Measurements from ENCODE around the gene ULK1.
"Not testable (repeated sequence)": the region's sequence is repeated elsewhere in the genome, so short reads cannot be mapped to it uniquely, and the experiment has no call there.

Gene ULK1

GRCh38 chr12:131946757-131947156 lies 52.3 kb downstream of the ULK1 start:
- DNase-seq, result no peak

GRCh38 chr12:131947482-131948027 lies 53.1 kb downstream of the ULK1 start:
- DNase-seq, result no peak

- DNase-seq, result no peak
Observed at GRCh38 chr12:131948166-131948712, 53.8 kb downstream of the ULK1 start.

- DNase-seq, result not testable (repeated sequence)
Observed at GRCh38 chr12:131948713-131949430, 54.5 kb downstream of the ULK1 start.

GRCh38 chr12:131949431-131950181 lies 55.2 kb downstream of the ULK1 start, which contains the start of gene EP400:
Gene EP400, plus strand, starts transcription at chr12:131949942. Its CDS starts 10,678 bp downstream, at chr12:131960620.
- peak; percentile 46 for DNase-seq

GRCh38 chr12:131950182-131950913 lies 55.9 kb downstream of the ULK1 start:
- no peak for DNase-seq

GRCh38 chr12:131953810-131954209 lies 59.4 kb downstream of the ULK1 start:
- not testable (repeated sequence) for DNase-seq

- DNase-seq, result not testable (repeated sequence)
Observed at GRCh38 chr12:131954460-131954859, 60.0 kb downstream of the ULK1 start.

GRCh38 chr12:131959116-131959515 lies 64.7 kb downstream of the ULK1 start:
- no peak for DNase-seq

- DNase-seq, result no peak
Observed at GRCh38 chr12:131959641-131960589, 65.5 kb downstream of the ULK1 start.

- DNase-seq, result not testable (repeated sequence)
Observed at GRCh38 chr12:131960590-131961325, 66.3 kb downstream of the ULK1 start.

GRCh38 chr12:131961328-131961727 lies 66.9 kb downstream of the ULK1 start:
- DNase-seq, result not testable (repeated sequence)

GRCh38 chr12:131962069-131962468 lies 67.6 kb downstream of the ULK1 start:
- no peak for DNase-seq

- no peak for DNase-seq
Observed at GRCh38 chr12:131963381-131963780, 69.0 kb downstream of the ULK1 start.

GRCh38 chr12:131965073-131965472 lies 70.7 kb downstream of the ULK1 start:
- DNase-seq, result no peak

GRCh38 chr12:131971226-131971625 lies 76.8 kb downstream of the ULK1 start:
- DNase-seq, result no peak
